Limb (tissue), 2 donors: ENCODE measurements around the gene PMP22.
"Not testable (repeated sequence)": the region's sequence is repeated elsewhere in the genome, so short reads cannot be mapped to it uniquely, and the experiment has no call there.

Experiments
- DNase-seq, 2 donors: peaks; one replicate each; pipeline ENCODE4 v3.0.0-alpha.2; 2016; ENCODE audit errors: extremely low spot score in 2 of 2

The PMP22 gene

DNA sequence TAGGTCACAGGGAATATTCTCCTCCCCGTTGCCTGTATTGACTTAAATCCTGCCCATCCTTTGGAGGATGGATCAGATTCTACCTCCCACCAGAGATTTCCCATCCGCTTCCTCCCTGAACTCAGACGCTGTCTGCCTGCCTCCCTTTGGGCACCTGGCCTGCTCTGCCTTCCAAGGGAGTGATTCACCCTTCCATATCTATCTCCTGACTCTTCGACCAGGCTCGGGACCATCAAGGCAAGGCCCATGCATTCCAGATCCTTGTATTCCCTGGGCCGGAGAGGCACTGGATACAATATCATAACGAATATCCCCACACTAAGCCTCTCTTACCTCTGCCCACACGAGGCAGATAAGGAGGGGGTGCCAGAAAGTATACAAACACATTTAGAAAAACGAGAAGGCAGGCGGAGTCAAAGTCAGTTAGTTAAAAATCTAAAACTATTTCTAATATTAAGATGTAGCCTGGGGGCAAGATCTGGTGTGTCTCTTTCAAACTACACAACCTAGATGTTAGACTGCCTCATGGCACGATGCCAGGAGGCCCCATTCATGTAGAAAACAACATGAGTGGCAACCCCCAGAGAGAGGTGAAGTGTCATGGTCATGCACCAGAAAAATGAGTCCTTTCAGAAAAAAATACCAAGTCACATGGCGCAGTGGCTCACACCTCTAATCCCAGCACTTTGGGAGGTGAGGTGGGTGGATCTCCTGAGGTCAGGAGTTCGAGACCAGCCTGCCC, 9.2 kb downstream of the PMP22 start:
- DNase-seq, result no peak

DNA sequence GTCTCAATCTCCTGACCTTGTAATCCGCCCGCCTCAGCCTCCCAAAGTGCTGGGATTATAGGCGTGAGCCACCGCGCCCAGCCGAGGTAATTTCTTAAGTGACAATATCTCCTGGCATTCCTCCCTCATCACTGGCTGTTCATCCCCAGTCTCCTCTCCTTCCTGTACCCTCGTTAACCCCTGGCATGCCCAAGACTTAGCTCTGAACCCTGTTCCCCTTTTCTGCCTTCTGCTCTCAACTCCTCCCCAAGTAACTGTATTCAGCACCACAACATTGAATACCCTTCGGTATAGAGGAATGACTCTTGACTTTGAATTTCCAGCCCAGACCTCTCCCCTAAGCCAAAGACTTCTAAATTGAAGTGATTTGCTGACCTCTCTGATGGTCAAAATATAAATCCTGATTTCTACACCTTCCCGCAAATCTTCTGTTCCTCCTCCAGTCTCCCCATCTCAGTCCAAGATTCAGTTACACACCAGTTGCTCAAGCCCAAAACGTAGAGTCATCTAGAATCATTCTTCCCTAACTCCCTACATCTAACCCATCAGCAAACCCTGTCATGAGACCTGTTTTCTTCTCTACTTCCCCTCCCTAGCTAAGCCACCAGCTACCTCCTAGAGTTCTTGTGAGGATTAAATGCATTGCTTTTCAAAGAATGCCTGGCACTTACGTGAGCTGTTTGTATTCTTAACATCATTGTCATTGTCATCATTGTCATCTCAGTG, 14.8 kb downstream of the PMP22 start:
- no peak for DNase-seq

- no peak for DNase-seq
Observed at GRCh38 chr17:15249487-15249886, 15.6 kb downstream of the PMP22 start.

- DNase-seq, result no peak
Observed at GRCh38 chr17:15247891-15248529, 17.1 kb downstream of the PMP22 start.

GRCh38 chr17:15245054-15245453, 20.1 kb downstream of the PMP22 start:
- no peak for DNase-seq

- no peak for DNase-seq
Observed at GRCh38 chr17:15240644-15241043, 24.5 kb downstream of the PMP22 start.

GRCh38 chr17:15239491-15239890, 25.6 kb downstream of the PMP22 start:
- no peak for DNase-seq

- DNase-seq, result no peak
Observed at GRCh38 chr17:15238676-15239422, 26.3 kb downstream of the PMP22 start.

GRCh38 chr17:15238057-15238456, 27.1 kb downstream of the PMP22 start:
- no peak for DNase-seq

GRCh38 chr17:15237106-15237425, 28.1 kb downstream of the PMP22 start:
- no peak for DNase-seq

DNA sequence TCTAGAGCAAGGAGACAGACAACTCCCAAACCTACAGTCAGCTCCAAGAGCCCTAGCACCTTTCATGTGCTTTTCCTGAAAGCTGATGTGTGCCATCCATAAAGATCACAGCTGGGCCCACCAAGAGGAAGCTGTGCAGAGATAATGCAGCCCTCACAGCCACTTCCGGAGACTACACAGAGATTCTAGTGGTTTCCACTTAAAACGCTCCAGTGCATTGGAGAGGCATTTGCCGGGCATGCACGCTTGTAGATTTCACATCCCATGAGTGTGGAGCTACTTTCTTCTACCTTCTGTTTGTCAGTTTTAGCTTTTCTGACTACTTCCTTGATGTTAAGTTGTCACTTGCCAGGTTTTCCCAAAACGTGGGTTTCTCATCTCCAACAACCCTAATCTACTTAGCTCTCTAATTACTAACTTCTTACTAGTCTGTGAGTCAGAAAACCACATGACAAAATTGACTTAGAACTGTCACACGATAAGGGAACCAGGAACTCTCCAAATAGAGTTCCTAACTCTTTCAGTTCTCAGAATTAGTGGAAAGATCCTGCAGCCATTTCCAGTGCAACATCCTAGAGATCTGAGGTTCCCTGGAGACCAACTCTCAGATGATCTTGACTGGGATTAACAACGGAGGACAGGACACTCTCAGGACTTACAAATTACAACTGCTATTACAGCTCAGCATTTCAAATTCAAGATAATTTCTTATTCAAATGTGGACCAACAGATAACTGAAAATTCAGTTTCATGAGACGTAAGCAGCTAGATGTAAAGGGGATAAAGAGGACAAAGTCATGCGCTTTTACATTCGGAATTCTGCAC, 28.6 kb downstream of the PMP22 start:
- DNase-seq, result no peak

GRCh38 chr17:15233971-15234370, 31.2 kb downstream of the PMP22 start:
- no peak for DNase-seq

DNA sequence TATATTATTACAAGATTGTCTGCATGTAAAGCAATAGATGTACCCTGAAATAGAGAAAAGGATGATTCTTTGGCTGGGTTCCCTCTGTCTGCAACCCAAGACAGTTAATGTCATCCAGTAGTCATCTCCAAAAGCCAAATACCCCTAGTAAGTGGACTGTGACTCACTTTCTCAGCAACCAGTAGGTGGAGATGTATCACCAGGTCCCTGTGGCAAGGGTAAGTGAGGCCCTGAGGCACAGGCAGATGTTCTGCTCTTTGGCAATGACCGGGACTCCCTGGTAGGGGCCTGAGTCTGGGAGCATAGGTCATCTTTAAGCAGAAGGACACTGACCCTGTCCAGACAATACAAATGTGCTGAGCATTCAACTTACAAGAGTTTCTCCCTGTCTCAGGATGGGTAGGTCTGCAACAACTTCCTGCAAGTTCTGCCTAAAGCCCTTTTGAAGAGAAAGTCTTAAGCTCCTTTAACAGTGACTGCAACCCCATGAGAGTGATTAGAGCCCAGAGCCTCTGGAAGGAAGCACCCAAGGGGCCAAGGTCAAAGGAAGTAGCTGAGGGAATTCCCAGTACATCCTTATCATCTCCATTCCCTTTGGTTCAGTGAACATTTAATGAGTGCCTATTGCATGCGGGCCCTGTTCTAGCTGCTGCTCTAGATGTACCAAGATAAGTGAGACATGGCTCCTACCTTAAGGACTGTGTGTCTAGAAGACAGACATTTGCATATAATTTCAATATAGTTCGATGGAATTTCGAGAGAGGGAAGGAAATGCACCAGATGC, 31.9 kb downstream of the PMP22 start:
- no peak for DNase-seq

DNA sequence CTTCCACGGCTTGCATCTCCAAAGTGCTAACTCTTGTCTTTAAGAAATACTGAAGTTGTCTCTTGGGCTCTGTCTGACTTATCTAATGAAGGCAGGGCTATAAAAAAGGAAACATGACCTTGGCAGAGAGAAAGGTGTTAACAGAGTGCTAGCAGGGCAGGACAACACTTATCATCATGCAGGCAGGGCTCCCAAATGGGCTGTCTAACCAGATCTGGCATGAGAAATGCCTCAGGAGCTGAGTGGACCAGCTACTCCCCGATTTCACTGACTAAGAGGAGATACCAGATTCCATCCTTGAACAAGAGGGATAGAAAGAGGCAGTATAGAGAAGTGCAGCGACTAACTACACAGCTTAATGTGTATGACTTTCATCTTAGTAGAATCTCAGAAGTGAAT, 32.6 kb downstream of the PMP22 start:
- no peak for DNase-seq

DNA sequence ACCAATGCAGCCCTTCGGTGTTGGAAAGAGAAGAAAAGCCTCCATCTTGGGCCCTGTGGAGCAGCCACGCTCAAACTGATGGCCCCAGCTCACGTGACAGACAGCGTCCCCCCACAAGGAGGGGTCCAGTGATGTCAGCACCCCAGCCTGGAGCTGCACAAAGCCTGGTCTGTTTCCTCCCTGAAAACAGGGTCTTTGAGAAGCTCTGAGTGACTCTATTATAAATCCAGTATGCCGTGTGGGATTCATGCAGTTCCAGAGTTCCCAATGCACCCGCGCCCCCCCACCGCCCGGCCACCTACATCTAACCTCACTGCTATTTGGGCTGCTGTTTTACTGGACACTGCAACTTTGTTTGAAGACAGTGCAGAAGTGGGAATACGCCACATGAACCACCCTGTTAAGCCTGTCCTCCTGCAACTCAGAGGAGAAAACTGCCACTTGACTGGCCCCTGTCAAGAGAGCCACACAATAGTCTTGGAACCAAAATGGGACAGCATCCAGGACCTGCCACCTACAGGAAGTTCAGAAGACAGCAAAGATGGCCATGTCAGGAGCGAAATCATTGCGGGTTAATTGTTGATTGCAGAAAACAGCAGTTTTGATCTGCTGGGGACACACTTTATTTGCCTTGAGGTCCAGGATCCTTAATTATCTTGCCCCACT, 33.1 kb downstream of the PMP22 start:
- DNase-seq, result no peak

- DNase-seq, result no peak
Observed at GRCh38 chr17:15230866-15231265, 34.3 kb downstream of the PMP22 start.

DNA sequence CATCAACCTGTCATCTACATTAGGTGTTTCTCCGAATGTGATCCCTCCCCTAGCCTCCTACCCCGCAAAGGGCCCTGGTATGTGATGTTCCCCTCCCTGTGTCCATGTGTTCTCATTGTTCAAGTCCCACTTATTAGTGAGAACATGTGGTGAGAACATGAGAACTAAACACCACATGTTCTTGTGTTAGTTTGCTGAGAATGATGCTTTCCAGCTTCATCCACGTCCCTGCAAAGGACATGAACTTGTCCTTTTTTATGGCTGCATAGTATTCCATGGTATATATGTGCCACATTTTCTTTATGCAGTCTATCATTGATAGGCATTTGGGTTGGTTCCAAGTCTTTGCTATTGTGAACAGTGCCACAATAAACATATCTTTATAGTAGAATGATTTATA, 43.3 kb downstream of the PMP22 start:
- DNase-seq, result not testable (repeated sequence)

DNA sequence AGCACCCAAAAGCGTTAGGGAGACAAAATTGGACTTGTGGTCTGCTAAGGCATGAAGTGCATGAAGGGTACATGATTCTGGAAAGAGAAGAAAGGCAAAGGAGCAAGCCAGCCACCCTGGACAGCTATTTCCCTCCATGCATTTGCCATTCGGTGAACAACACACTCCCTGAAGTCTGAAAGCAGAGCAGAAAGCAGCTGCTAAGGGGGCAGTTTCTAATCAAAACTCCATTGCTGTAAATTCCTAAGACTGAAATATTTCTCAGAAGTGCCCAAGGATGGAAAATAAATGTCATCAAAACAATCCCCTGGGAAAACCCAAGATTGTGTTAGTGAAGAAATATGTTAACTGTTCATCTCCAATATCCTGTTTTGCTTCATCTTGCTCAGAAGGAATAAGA, 44.3 kb downstream of the PMP22 start:
- peak in 1 of 2 donors; percentile 5 for DNase-seq

- no peak for DNase-seq
Observed at GRCh38 chr17:15216481-15216880, 48.6 kb downstream of the PMP22 start.
